GM19240 (cell line): ENCODE measurements around the gene YBX3.

Source experiments
- DNase-seq: peaks from one replicate; pipeline ENCODE4 v3.0.0; 2011; ENCODE audit warnings: low spot score; ENCODE audit not compliant: insufficient read length

The YBX3 gene

GRCh38 chr12:10672231-10672868 lies 50.8 kb downstream of the YBX3 start:
- DNase-seq, result no peak

DNA sequence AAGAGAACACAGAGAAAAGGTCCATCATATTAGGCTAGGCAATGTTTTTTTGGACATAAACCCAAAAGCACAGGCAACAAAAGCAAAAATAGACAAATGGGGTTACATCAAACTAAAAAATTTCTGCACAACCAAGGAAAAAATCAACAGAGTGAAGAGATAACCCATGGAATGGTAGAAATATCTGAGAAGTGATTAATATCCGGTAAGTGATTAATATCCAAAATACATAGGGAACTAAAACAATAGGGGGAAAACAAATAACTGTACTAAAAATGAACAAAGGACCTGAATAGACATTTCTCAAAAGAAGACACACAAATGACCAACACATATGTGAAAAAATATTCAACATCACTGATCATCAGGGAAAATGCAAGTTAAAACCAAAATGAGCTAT lies 53.6 kb downstream of the YBX3 start:
- no peak for DNase-seq

DNA sequence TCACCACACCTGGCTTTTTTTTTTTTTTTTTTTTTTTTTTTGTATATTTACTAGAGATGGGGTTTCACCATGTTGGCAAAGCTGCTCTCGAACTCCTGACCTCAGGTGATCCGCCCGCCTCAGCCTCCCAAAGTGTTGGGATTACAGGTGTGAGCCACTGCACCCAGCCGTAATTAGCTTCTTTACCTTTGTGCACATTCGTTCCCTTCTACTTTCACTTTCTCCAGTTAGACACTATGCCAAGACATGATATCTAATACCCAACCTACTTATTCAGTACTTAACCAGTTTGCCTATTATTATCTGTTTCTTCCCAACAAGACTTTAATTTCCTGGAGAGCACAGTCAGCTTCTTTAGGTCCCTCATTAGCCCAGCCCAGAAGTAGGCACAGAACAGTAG lies 54.6 kb downstream of the YBX3 start:
- no peak for DNase-seq

GRCh38 chr12:10667581-10667980 lies 55.5 kb downstream of the YBX3 start:
- no peak for DNase-seq

DNA sequence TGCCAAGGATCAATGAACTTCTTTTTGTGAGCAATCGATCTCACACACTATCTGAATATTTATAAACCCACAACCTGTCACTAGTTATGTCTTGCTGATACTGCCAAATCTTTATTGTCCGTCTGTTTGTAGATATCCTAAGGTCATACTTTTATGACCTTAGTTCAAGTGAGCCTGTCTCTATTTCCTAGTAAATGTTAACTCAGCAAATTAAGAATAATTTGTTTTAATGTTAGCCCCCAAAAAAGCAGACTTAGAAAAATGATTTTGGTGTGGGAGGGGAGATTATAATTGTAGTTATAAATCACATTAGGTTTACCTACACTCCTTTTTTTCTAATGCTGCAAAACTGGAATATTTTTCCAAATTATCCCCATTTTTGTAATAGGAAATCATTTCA lies 58.6 kb downstream of the YBX3 start:
- DNase-seq, result no peak

GRCh38 chr12:10663869-10664268 lies 59.3 kb downstream of the YBX3 start:
- no peak for DNase-seq

DNA sequence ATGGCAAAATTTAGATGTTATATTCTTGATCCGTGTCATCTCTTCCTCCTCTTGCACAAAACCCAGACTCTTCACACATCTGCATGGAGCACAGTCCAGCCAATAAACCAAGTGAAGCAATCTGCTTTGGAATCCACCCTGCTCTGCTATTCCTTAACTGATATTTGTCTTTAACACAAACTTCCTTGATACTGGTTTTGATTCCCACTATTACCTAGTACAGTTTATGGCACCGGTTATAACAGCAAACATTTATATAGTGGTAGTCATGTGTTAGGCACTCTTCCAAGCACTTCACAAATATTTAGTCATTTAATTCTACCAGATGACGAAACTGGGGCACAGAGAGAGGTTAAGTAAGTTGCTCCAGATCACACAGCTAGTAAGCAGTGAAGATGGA lies 61.8 kb downstream of the YBX3 start:
- DNase-seq, result no peak

GRCh38 chr12:10654003-10654402 lies 69.1 kb downstream of the YBX3 start:
- DNase-seq, result no peak

GRCh38 chr12:10652192-10652591 lies 70.9 kb downstream of the YBX3 start:
- DNase-seq, result no peak
